Activated CD8-positive, alpha-beta memory T cell treated with anti-CD3 and anti-CD28 coated beads, Interleukin-2, amount 10 ng/mL, durations not matched to agents 7 days and 5 days (primary cell): Measurements from ENCODE around the gene RNF126. TPM values are rescaled to one million over a fixed set of nuclear protein-coding genes. Genes with fewer than 3 reads are reported as not detected.

Experiments
- ATAC-seq: fragments of 150-1000 bp; cut with Tn5 transposase; one replicate; pipeline ENCODE4 v1.10.0; 2021; ENCODE audit warnings: moderate library complexity
- CTCF ChIA-PET: fragments of 350-600 bp; sonication (Branson Sonifier 250); formaldehyde crosslinking; loops from one replicate; lab custom pipeline; 2021; ENCODE audit warnings: antibody characterized with exemption; lab: Charles Lee
- DNase-seq: peaks from one replicate; pipeline ENCODE4 v3.0.0-alpha.2; 2020
- H3K27ac Mint-ChIP-seq: one replicate; pipeline ENCODE4 v1.8.0; 2021; ENCODE audit warnings: mild to moderate bottlenecking, mixed read lengths
- H3K27me3 Mint-ChIP-seq: one replicate; pipeline ENCODE4 v1.8.0; 2021; ENCODE audit warnings: mixed read lengths
- H3K36me3 Mint-ChIP-seq: one replicate; pipeline ENCODE4 v1.8.0; 2021; ENCODE audit warnings: mild to moderate bottlenecking, mixed read lengths
- H3K4me1 Mint-ChIP-seq: one replicate; pipeline ENCODE4 v1.8.0; 2021; ENCODE audit warnings: mixed read lengths
- H3K4me3 Mint-ChIP-seq: one replicate; pipeline ENCODE4 v1.8.0; 2021; ENCODE audit warnings: mild to moderate bottlenecking, moderate library complexity, mixed read lengths
- H3K9me3 Mint-ChIP-seq: one replicate; pipeline ENCODE4 v1.8.0; 2022; ENCODE audit warnings: low read depth, mixed read lengths
- total RNA-seq, 2 experiments: library from RNA; stranded (reverse); gene quantifications; one replicate each; pipeline ENCODE4 v1.2.3, GENCODE V29; 2021

RNF126 gene
- total RNA-seq, 2 experiments from 2014 or later, result 76.9 to 83.0 TPM

DNA sequence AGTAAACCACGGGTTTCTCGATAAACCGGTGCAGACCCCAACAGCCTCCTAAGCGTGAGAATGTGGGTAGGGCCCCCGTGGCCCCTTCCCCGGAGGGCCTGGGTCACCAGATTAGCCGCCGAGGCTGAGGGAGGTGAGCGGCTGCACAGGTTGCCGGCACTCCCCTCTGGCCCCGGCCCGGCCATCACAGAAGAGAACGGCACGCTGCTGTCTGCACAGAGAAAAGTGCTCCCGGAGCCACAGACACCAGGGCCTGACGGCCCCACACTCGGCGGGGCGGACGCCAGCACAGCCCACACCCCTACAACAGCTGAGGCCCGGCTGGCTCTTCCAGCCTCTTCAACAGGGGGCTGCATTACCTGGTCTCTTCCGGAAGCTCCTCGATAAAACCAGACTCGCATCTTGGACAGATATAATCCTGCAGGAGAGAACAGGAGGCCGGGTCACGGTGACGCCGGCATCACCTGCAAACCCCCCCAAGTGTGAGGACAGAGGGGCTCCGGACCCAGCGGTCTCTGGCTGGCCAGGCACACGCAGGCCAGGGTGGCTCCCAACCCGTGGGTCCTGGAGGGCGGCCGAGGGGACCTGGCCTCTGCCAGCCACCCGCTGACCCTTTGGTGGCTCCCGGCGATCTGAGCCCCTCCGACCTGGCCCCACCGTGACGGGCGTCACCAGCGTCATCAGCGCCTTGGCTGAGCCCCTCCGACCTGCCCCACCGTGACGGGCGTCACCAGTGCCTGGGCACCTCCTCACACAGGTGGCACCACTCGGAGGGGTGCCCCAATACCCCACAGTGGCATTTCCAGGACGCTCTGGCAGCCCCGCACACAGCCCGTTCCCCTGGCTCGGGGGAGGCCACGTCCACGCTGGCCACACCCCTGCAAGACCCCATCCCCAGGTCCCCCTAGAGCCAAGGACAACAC is 10.3 kb downstream of the RNF126 start:
- ATAC-seq (no peak), DNase-seq (no peak)
- no peaks in the 10 kb centered on the region for H3K9me3 Mint-ChIP-seq
- CTCF ChIA-PET, result no interaction called here
- peaks cover 14% of the 10 kb centered on the region for H3K4me1 Mint-ChIP-seq
- no peaks in the 10 kb centered on the region for H3K27me3 Mint-ChIP-seq
- no peak overlapping the region for H3K4me3 Mint-ChIP-seq
- H3K36me3 Mint-ChIP-seq, result peaks cover 12% of the 10 kb centered on the region
- H3K27ac Mint-ChIP-seq, result no peak overlapping the region

DNA sequence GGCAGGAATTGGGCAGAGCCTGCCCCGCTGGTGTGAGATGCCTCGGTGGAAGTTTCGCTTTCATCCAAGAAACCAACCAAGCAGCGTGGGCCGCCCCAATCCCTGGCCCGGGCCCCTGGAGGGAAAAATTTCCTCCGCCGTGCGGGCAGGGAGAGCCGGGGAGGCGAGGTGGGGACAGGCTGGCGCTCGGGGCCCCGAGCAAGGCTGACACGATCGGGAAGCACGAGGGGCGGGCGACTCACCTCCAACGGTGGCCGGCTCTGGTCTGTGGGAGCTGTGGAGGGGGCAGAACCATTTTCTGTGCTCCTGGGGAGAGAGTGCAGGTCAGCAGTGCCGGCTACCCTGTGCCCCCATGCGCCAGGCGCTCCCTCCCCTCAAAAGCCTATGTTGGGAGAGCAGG is 11.0 kb downstream of the RNF126 start:
- Mint-ChIP-seq H3K27ac (no peak overlapping the region), H3K9me3 (no peaks in the 10 kb centered on the region), H3K4me3 (no peak overlapping the region), H3K27me3 (no peaks in the 10 kb centered on the region), H3K4me1 (peaks cover 8% of the 10 kb centered on the region), H3K36me3 (peaks cover 12% of the 10 kb centered on the region)
- CTCF ChIA-PET, result no interaction called here
- ATAC-seq (no peak), DNase-seq (no peak)

DNA sequence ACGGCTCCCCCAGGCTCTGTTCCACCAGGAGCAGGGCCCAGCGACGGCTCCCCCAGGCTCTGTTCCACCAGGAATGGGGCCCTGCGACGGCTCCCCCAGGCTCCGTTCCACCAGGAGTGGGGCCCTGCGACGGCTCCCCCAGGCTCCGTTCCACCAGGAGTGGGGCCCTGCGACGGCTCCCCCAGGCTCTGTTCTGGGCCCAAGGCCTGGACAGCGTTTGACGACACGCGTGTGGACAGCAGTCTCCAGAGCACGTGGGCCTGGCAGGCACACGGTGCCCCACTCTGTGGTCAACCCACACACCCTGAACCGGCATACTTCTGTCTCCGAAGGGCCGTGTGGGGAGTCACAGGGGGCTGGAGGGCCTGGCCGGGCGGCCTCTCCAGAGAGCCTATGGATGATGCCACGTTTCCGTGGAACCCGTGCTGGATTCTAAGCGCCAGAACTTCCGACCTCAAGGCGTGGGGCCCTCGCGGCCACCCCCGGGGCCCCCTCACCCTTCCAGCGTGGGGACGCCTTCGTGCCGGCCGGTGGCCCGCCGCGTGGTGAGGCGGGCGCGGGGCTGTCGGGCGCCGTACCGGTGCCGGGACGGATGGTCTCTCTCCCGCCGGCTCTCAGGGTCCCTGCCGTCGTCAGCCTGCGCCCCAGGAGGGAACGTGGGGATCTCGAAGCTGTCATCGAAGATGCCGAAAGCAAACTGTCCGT is 11.7 kb downstream of the RNF126 start:
- peaks cover 7% of the 10 kb centered on the region for H3K4me1 Mint-ChIP-seq

DNA sequence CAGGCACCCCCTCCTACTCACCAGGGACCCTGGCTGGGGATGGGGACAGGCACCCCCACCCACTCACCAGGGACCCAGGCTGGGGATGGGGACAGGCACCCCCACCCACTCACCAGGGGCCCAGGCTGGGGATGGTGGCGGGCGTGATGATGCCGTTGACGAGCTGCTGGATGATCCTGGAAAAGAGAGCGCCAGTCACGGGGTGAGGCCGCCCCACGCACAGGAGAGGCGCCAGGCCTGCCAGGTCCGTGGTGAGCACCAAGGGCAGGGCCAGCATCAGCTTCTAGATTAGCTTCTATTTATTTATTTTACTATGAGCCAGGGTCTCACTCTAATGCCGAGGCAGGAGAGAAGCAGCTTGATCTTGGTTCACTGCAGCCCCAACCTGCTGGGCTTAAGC is 12.9 kb downstream of the RNF126 start:
- H3K4me3 Mint-ChIP-seq, result no peak overlapping the region
- CTCF ChIA-PET, result no interaction called here
- H3K27me3 Mint-ChIP-seq, result no peaks in the 10 kb centered on the region
- H3K4me1 Mint-ChIP-seq, result no peaks in the 10 kb centered on the region
- H3K36me3 Mint-ChIP-seq, result peaks cover 16% of the 10 kb centered on the region
- no peak overlapping the region for H3K27ac Mint-ChIP-seq
- ATAC-seq (no peak), DNase-seq (no peak)
- no peaks in the 10 kb centered on the region for H3K9me3 Mint-ChIP-seq

More for the DNA sequence above, 11.7 kb downstream of the RNF126 start:
- H3K9me3 Mint-ChIP-seq, result no peaks in the 10 kb centered on the region
- CTCF ChIA-PET, result no interaction called here
- ATAC-seq, result no peak
- H3K27ac Mint-ChIP-seq, result no peak overlapping the region
- DNase-seq, result no peak
- H3K4me3 Mint-ChIP-seq, result no peak overlapping the region
- peaks cover 16% of the 10 kb centered on the region for H3K36me3 Mint-ChIP-seq
- no peaks in the 10 kb centered on the region for H3K27me3 Mint-ChIP-seq

- Mint-ChIP-seq H3K4me1 (no peaks in the 10 kb centered on the region), H3K4me3 (no peak overlapping the region), H3K9me3 (no peaks in the 10 kb centered on the region), H3K36me3 (peaks cover 14% of the 10 kb centered on the region), H3K27ac (no peak overlapping the region), H3K27me3 (no peaks in the 10 kb centered on the region)
- DNase-seq (no peak), ATAC-seq (no peak)
- CTCF ChIA-PET, result no interaction called here
Observed at GRCh38 chr19:648904-649801, 13.9 kb downstream of the RNF126 start.

DNA sequence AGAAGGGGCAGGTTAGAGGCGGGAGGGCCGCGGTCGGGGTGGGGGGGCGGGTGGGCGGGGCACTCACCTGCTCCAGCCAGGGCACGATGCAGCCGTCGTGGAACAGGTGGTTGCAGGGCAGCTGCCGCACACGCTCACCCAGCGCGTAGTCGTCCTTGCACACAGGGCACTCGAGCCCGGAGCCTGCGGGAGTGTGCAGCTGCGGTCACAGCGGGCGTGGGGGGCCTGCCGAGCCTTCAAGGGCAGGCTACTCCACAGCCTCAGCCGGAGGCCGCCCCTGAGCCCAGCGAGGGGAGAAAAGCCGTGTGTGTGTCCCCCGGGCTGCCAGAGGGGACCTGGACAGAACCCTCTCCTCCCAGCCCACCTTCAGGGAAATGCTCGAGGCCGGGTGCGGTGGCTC is 14.7 kb downstream of the RNF126 start:
- no peak for ATAC-seq
- H3K36me3 Mint-ChIP-seq, result peaks cover 11% of the 10 kb centered on the region
- H3K4me1 Mint-ChIP-seq, result no peaks in the 10 kb centered on the region
- no peak overlapping the region for H3K4me3 Mint-ChIP-seq
- no peaks in the 10 kb centered on the region for H3K9me3 Mint-ChIP-seq
- CTCF ChIA-PET, result no interaction called here
- no peak overlapping the region for H3K27ac Mint-ChIP-seq
- DNase-seq, result no peak
- no peaks in the 10 kb centered on the region for H3K27me3 Mint-ChIP-seq

- CTCF ChIA-PET, result no interaction called here
- Mint-ChIP-seq H3K4me3 (no peak overlapping the region), H3K36me3 (peaks cover 9% of the 10 kb centered on the region), H3K9me3 (no peaks in the 10 kb centered on the region), H3K4me1 (no peaks in the 10 kb centered on the region), H3K27ac (no peak overlapping the region), H3K27me3 (no peaks in the 10 kb centered on the region)
- ATAC-seq (no peak), DNase-seq (no peak)
Observed at GRCh38 chr19:647566-648284, 15.3 kb downstream of the RNF126 start.

DNA sequence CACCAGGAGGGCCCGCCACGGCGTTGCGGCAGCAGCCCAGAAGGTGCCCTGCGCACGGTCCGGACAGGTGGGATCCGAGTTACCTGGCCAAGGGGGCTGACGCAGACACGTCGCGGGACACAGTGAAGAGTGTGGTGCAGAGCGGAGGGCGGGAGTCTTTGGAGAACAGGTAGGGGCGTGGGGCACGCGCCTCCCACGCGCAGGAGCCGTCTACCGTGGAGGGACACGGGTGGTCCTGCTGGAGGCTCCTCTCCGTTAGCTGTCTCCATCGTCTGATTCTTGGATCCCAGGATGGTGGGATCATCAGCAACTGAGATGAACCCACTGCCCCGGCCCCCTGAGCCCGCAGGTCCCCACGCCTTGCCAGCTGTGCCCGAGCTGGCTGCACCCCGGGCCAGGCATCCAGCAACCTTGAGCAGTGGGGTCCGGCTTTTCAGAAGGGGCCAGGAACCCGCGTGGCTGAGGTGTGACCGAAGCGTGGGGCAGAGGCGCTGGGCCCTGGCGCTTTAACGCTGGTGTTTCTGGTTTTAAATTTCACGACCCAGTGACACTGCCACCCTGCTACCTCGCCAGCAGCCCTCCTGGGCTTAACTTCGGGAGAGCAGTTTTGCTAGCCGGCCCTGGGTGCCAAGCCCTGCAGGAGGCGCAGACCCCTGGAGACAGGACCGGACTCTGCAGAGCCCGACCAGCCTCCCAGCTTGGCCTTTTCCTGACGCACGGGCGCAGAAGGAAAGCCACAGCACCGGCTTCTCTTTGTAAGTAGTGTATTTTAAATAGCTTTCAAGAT is 16.0 kb downstream of the RNF126 start:
- H3K4me3 Mint-ChIP-seq, result no peak overlapping the region
- H3K36me3 Mint-ChIP-seq, result peaks cover 9% of the 10 kb centered on the region
- no peaks in the 10 kb centered on the region for H3K9me3 Mint-ChIP-seq
- no peaks in the 10 kb centered on the region for H3K27me3 Mint-ChIP-seq
- CTCF ChIA-PET, result no interaction called here
- ATAC-seq (no peak), DNase-seq (no peak)
- H3K4me1 Mint-ChIP-seq, result no peaks in the 10 kb centered on the region
- no peak overlapping the region for H3K27ac Mint-ChIP-seq

GRCh38 chr19:645912-646778 is 16.9 kb downstream of the RNF126 start:
- peaks cover 9% of the 10 kb centered on the region for H3K36me3 Mint-ChIP-seq
- H3K9me3 Mint-ChIP-seq, result no peaks in the 10 kb centered on the region
- ATAC-seq, result no peak
- DNase-seq, result no peak
- no peaks in the 10 kb centered on the region for H3K27me3 Mint-ChIP-seq
- CTCF ChIA-PET, result no interaction called here
- H3K4me3 Mint-ChIP-seq, result no peak overlapping the region
- no peak overlapping the region for H3K27ac Mint-ChIP-seq
- no peaks in the 10 kb centered on the region for H3K4me1 Mint-ChIP-seq

DNA sequence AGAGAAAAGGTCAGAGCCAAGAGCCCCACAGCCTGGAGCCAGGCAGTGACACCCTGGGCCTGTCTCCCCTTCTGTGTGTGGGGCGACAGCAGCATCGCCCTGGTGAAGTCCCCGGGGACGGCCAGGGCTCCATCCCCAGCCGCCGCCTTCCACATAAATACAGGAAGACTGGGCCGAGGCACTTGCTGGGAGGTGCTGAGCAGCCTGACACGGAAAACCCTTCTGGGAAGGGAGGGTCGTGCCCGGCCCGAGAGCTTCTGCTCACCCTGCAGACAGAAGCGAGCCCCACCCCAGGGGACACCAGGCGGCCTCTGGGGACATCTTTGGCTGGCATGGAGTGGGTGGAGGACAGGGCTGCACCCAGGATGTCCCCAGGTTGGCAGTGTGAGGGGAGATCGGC is 18.2 kb downstream of the RNF126 start:
- CTCF ChIA-PET, result no interaction called here
- DNase-seq (no peak), ATAC-seq (no peak)
- Mint-ChIP-seq H3K27me3 (no peaks in the 10 kb centered on the region), H3K27ac (no peak overlapping the region), H3K9me3 (no peaks in the 10 kb centered on the region), H3K4me3 (no peak overlapping the region), H3K4me1 (no peaks in the 10 kb centered on the region), H3K36me3 (peaks cover 9% of the 10 kb centered on the region)

DNA sequence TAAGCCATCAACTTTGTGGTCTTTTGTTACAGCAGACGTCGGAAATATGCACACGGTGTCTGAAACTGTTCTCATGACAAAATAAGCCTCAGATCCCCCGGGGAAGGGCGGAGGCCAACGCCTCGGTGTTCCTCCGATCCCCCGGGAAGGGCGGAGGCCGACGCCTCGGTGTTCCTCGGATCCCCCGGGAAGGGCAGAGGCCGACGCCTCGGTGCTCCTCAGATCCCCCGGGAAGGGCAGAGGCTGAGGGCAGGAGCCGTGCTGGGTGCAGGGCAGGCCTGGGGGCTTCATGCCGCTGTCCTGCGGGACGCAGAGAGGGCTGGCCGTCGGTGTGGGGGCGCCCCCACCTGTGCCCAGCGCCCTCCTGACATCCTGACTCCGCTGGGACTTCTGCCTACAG is 18.7 kb downstream of the RNF126 start:
- DNase-seq (no peak), ATAC-seq (no peak)
- Mint-ChIP-seq H3K4me3 (no peak overlapping the region), H3K4me1 (peaks cover 1% of the 10 kb centered on the region), H3K27me3 (peaks cover 1% of the 10 kb centered on the region), H3K36me3 (peaks cover 9% of the 10 kb centered on the region), H3K9me3 (no peaks in the 10 kb centered on the region), H3K27ac (no peak overlapping the region)
- CTCF ChIA-PET, result no interaction called here

DNA sequence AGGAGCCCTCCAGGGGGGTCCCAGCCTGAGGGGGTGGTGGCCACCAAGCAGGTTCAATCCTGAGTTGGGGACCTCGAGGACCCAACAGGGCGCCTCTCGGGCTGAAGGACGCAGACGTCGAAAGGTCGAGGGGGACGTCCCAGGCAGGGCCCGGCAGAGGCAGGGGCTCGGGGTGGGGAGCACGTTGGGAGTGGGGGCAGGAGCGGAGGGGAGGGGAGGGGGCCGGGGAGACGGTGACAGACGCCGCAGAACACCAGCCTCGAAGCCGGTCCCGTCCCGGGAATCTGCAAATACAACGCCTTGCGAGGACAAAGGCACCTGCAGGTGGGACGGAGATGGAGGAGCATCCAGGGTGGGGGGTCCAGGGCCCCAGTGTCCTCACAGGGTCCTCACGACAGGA is 19.3 kb downstream of the RNF126 start:
- peaks cover 8% of the 10 kb centered on the region for H3K36me3 Mint-ChIP-seq
- H3K9me3 Mint-ChIP-seq, result no peaks in the 10 kb centered on the region
- H3K27me3 Mint-ChIP-seq, result peaks cover 3% of the 10 kb centered on the region
- H3K4me3 Mint-ChIP-seq, result no peak overlapping the region
- DNase-seq (no peak), ATAC-seq (no peak)
- CTCF ChIA-PET, result no interaction called here
- no peak overlapping the region for H3K27ac Mint-ChIP-seq
- H3K4me1 Mint-ChIP-seq, result peaks cover 5% of the 10 kb centered on the region
